ENCODE measurements around the gene POLR2L.
A peak's percentile ranks its signal among the peaks of the same experiment; 100 is the strongest.

POLR2L gene

DNA sequence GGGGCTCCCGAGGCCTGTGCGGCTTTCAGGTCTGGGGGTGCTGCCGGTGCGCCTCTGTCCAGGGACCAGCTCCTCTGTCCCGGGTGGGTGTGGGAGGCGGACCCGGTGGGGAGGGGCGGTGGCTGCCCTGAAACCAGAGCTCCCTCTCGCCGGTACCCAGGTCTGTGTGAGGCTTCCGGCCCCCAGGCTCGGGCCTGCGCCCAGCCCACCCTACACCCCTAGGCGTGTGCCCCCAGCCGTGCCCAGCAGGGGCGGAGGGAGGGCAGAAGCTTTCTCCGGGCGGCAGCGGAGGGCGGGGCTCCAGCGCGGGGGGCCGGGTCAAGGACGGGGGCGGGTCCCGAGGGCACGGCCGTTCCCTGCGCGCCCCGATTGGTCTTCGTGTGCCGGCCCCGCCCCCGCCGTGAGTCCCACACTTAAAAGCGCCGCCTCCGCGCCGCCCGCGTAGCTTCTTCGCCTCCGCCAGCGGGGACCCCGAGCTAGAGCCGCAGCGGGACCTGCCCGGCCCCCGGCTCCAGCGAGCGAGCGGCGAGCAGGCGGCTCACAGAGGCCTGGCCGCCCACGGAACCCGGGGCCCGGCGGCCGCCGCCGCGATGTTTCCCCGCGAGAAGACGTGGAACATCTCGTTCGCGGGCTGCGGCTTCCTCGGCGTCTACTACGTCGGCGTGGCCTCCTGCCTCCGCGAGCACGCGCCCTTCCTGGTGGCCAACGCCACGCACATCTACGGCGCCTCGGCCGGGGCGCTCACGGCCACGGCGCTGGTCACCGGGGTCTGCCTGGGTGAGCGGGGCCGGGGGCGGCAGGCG lies 23.0 kb downstream of the POLR2L start:
- Histone ChIP-seq H3K27ac (ENCODE audit: poor library complexity, severe bottlenecking) (peak overlapping the region; percentile 77), H3K9me3 (ENCODE audit: severe bottlenecking) (no peaks in the 10 kb centered on the region), H3K4me3 (ENCODE audit: severe bottlenecking) (peak overlapping the region; percentile 80), H3K27me3 (ENCODE audit: insufficient read depth, poor library complexity, severe bottlenecking) (no peaks in the 10 kb centered on the region), H3K4me1 (ENCODE audit: insufficient read depth, poor library complexity, severe bottlenecking) (peaks cover 15% of the 10 kb centered on the region), H3K36me3 (ENCODE audit: low read depth) (no peaks in the 10 kb centered on the region)
- TF ChIP-seq, protein P1, sequence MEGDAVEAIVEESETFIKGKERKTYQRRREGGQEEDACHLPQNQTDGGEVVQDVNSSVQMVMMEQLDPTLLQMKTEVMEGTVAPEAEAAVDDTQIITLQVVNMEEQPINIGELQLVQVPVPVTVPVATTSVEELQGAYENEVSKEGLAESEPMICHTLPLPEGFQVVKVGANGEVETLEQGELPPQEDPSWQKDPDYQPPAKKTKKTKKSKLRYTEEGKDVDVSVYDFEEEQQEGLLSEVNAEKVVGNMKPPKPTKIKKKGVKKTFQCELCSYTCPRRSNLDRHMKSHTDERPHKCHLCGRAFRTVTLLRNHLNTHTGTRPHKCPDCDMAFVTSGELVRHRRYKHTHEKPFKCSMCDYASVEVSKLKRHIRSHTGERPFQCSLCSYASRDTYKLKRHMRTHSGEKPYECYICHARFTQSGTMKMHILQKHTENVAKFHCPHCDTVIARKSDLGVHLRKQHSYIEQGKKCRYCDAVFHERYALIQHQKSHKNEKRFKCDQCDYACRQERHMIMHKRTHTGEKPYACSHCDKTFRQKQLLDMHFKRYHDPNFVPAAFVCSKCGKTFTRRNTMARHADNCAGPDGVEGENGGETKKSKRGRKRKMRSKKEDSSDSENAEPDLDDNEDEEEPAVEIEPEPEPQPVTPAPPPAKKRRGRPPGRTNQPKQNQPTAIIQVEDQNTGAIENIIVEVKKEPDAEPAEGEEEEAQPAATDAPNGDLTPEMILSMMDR (IDR thresholded peaks at IDR 0.05; ENCODE audit: poor library complexity, severe bottlenecking) = no peak
- ATAC-seq (ENCODE audit: low read depth) (peak; percentile 50), DNase-seq (ENCODE audit: low spot score) (no peak)

DNA sequence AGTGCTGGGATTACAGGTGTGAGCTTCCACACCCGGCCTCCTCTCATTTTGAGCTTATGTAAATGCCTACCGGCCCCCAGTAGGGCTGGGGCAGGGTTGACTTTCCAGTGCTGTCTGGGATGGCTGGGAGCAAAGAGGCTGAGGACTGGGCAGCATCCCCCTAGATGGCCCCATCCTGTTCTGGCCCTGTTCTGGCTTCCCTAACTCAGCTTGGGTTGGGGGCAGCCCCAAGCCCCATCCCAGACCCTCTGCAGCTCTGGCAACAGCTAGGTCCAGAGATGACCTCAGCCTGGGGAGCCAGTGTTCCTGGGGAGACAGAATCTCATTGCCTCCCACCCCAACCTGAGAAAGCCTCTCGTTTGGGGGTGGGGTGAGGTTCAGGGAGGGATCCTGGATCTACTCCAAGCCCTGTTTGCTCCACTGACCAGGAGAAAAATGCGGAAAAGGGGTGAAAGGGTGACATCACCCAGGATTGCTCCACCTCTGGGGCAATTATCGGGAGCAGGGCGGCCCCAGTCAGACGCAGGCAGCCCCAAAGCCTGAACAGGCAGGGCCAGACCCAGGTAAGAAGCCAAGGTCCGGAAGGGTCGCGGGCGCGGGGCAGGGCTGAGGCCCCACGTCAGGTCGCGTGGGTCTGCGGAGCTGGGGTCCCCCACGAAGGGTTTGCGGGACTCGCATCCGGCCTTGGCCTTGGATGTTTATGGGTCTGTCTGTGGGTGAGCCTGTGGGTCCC lies 23.8 kb downstream of the POLR2L start, which contains the start of gene PNPLA2:
Gene PNPLA2, plus strand, starts transcription at position 519 of the 733 bp plus-strand sequence. CDS start 805 bp downstream, outside the sequence.
- Histone ChIP-seq H3K36me3 (ENCODE audit: low read depth) (peaks cover 4% of the 10 kb centered on the region), H3K27ac (ENCODE audit: poor library complexity, severe bottlenecking) (peak within 1 kb of the TSS; percentile 77), H3K27me3 (ENCODE audit: insufficient read depth, poor library complexity, severe bottlenecking) (no peaks in the 10 kb centered on the region), H3K4me1 (ENCODE audit: insufficient read depth, poor library complexity, severe bottlenecking) (peaks cover 15% of the 10 kb centered on the region), H3K4me3 (ENCODE audit: severe bottlenecking) (peak within 1 kb of the TSS; percentile 80), H3K9me3 (ENCODE audit: severe bottlenecking) (no peaks in the 10 kb centered on the region)
- TF ChIP-seq, protein P1 (IDR thresholded peaks at IDR 0.05; ENCODE audit: poor library complexity, severe bottlenecking) = no peak
- no peak for DNase-seq (ENCODE audit: low spot score)
- ATAC-seq (ENCODE audit: low read depth) = peak; percentile 26

GRCh38 chr11:816433-816779 lies 25.9 kb downstream of the POLR2L start:
- no peak for DNase-seq (ENCODE audit: low spot score)

GRCh38 chr11:815675-816432 lies 26.5 kb downstream of the POLR2L start:
- ATAC-seq (ENCODE audit: low read depth) = no peak
- H3K9me3 ChIP-seq (ENCODE audit: severe bottlenecking) = no peaks in the 10 kb centered on the region
- H3K4me1 ChIP-seq (ENCODE audit: insufficient read depth, poor library complexity, severe bottlenecking) = peaks cover 8% of the 10 kb centered on the region
- no peak overlapping the region for H3K27ac ChIP-seq (ENCODE audit: poor library complexity, severe bottlenecking)
- no peak overlapping the region for H3K4me3 ChIP-seq (ENCODE audit: severe bottlenecking)
- no peaks in the 10 kb centered on the region for H3K27me3 ChIP-seq (ENCODE audit: insufficient read depth, poor library complexity, severe bottlenecking)
- TF ChIP-seq, protein P1 (IDR thresholded peaks at IDR 0.05; ENCODE audit: poor library complexity, severe bottlenecking) = no peak
- H3K36me3 ChIP-seq (ENCODE audit: low read depth) = peaks cover 31% of the 10 kb centered on the region
- no peak for DNase-seq (ENCODE audit: low spot score)

More at GRCh38 chr11:816433-816779, 25.9 kb downstream of the POLR2L start:
- H3K27me3 ChIP-seq (ENCODE audit: insufficient read depth, poor library complexity, severe bottlenecking) = no peaks in the 10 kb centered on the region
- H3K4me1 ChIP-seq (ENCODE audit: insufficient read depth, poor library complexity, severe bottlenecking) = peaks cover 13% of the 10 kb centered on the region
- H3K36me3 ChIP-seq (ENCODE audit: low read depth) = peaks cover 25% of the 10 kb centered on the region
- H3K4me3 ChIP-seq (ENCODE audit: severe bottlenecking) = no peak overlapping the region
- TF ChIP-seq, protein P1 (IDR thresholded peaks at IDR 0.05; ENCODE audit: poor library complexity, severe bottlenecking) = no peak
- no peak overlapping the region for H3K27ac ChIP-seq (ENCODE audit: poor library complexity, severe bottlenecking)
- no peaks in the 10 kb centered on the region for H3K9me3 ChIP-seq (ENCODE audit: severe bottlenecking)
- no peak for ATAC-seq (ENCODE audit: low read depth)
